Measurements from ENCODE around the gene FRMD4A.

- no peak for TF ChIP-seq EP300 (IDR thresholded peaks at IDR 0.05; ENCODE audit: borderline replicate concordance in 1 of 2, low read depth in 1 of 2, low read length in 1 of 2)
- no peak for TF ChIP-seq USF2 (IDR thresholded peaks at IDR 0.05; ENCODE audit: borderline replicate concordance, low read depth, low read length)
- no peak for TF ChIP-seq SIN3A (IDR thresholded peaks at IDR 0.05; ENCODE audit: borderline replicate concordance, low read depth, low read length)
- no peak for TF ChIP-seq TAF1 (IDR thresholded peaks at IDR 0.05; ENCODE audit: borderline replicate concordance, low read depth, low read length)
- no peak for TF ChIP-seq FOXM1 (IDR thresholded peaks at IDR 0.05; ENCODE audit: low read depth)
- TF ChIP-seq CTCF (IDR thresholded peaks at IDR 0.05) = no peak
- no peak for TF ChIP-seq RFX5 (IDR thresholded peaks at IDR 0.05; ENCODE audit: low read length)
Measured at GRCh38 chr10:14118953-14119352, 211.8 kb downstream of the FRMD4A start.
